Chondrocyte (in vitro differentiated cells): ENCODE measurements around the gene GPR158. TPM values are rescaled to one million over a fixed set of nuclear protein-coding genes. Genes with fewer than 3 reads are reported as not detected.

ENCODE experiments used
- DNase-seq: peaks from one replicate; pipeline ENCODE4 v3.0.0; 2021; ENCODE audit warnings: mixed read lengths, low spot score
- H3K27ac Mint-ChIP-seq: one replicate; pipeline ENCODE4 v1.8.0; 2021; ENCODE audit warnings: mild to moderate bottlenecking, moderate library complexity, mixed read lengths; ENCODE audit not compliant: unreplicated experiment
- H3K27me3 Mint-ChIP-seq: 2 replicates; pipeline ENCODE4 v1.8.0; 2021; ENCODE audit warnings: low read depth, mixed read lengths
- H3K36me3 Mint-ChIP-seq: 2 replicates; pipeline ENCODE4 v1.8.0; 2021; ENCODE audit warnings: low read depth, mixed read lengths
- H3K4me1 Mint-ChIP-seq: 2 replicates; pipeline ENCODE4 v1.8.0; 2021; ENCODE audit warnings: low read depth, mild to moderate bottlenecking, mixed read lengths
- H3K4me3 Mint-ChIP-seq: one replicate; pipeline ENCODE4 v1.8.0; 2021; ENCODE audit warnings: mild to moderate bottlenecking, moderate library complexity, mixed read lengths; ENCODE audit not compliant: unreplicated experiment
- H3K9me3 Mint-ChIP-seq: 2 replicates; pipeline ENCODE4 v1.8.0; 2021; ENCODE audit warnings: low read depth, mixed read lengths
- total RNA-seq: library from RNA; stranded (reverse); gene quantifications from 3 replicates; pipeline ENCODE4 v1.2.1, GENCODE V29; 2021
- TF ChIP-seq, protein P1 (sequence below): fragments of 200-600 bp; sonication (generic); IDR thresholded peaks from 2 replicates; pipeline ENCODE4 v1.5.0; 2021; ENCODE audit warnings: antibody characterized with exemption, mild to moderate bottlenecking, moderate library complexity

Gene GPR158
- total RNA-seq, 1 donor from 2014 or later: 0.10 TPM

DNA sequence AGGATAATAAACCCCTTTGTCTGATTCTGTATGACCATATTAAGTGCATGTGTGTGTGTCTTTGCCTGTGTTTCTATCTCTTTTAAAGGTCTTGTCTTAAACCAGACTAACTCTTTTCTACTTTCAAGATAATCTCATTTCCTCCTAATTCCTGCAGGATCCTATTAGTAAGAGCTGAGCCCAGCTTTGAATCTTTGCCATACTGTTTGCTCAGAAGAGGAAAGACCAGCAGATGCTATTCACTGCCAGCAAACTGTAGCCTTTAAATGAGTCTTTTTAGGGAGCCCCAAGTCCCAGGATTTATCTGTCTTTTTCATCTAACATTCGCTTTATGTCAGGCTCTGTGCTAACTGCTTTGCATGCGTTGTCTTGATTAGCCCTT is 2.9 kb downstream of the GPR158 start:
- Mint-ChIP-seq H3K27ac (no peak overlapping the region), H3K27me3 (peaks cover 46% of the 10 kb centered on the region), H3K4me3 (no peak overlapping the region), H3K4me1 (peaks cover 17% of the 10 kb centered on the region), H3K9me3 (peaks cover 5% of the 10 kb centered on the region), H3K36me3 (no peaks in the 10 kb centered on the region)
- DNase-seq: no peak
- TF ChIP-seq, protein P1, sequence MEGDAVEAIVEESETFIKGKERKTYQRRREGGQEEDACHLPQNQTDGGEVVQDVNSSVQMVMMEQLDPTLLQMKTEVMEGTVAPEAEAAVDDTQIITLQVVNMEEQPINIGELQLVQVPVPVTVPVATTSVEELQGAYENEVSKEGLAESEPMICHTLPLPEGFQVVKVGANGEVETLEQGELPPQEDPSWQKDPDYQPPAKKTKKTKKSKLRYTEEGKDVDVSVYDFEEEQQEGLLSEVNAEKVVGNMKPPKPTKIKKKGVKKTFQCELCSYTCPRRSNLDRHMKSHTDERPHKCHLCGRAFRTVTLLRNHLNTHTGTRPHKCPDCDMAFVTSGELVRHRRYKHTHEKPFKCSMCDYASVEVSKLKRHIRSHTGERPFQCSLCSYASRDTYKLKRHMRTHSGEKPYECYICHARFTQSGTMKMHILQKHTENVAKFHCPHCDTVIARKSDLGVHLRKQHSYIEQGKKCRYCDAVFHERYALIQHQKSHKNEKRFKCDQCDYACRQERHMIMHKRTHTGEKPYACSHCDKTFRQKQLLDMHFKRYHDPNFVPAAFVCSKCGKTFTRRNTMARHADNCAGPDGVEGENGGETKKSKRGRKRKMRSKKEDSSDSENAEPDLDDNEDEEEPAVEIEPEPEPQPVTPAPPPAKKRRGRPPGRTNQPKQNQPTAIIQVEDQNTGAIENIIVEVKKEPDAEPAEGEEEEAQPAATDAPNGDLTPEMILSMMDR: no peak

DNA sequence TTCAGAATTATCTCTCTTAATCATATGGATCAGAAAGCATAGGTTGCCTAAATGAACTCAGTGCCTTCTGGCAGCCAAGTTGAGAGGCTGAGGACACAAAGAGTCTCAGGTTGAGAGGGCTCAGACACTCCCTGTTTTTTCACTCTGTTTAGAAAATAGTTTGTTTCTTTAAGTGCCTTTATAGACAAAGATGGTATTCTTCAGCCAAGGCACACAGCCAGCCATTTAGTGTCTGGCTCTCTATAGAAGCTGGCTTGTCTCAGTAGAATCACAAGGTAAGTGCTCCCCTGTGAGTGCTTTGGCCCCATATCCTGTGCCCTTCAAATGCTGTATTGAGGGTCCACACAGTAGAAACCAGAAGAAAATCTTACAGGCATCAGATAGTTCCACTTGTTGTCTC is 3.6 kb downstream of the GPR158 start:
- peaks cover 51% of the 10 kb centered on the region for H3K27me3 Mint-ChIP-seq

GRCh38 chr10:25180801-25181200 is 6.0 kb downstream of the GPR158 start:
- H3K27me3 Mint-ChIP-seq: peaks cover 43% of the 10 kb centered on the region
- no peak overlapping the region for H3K4me3 Mint-ChIP-seq
- H3K36me3 Mint-ChIP-seq: no peaks in the 10 kb centered on the region
- peaks cover 6% of the 10 kb centered on the region for H3K4me1 Mint-ChIP-seq
- no peak overlapping the region for H3K27ac Mint-ChIP-seq
- no peaks in the 10 kb centered on the region for H3K9me3 Mint-ChIP-seq
- DNase-seq: no peak
- TF ChIP-seq, protein P1: no peak

More for the DNA sequence above, 3.6 kb downstream of the GPR158 start:
- TF ChIP-seq, protein P1: no peak
- DNase-seq: no peak
- Mint-ChIP-seq H3K4me1 (peaks cover 17% of the 10 kb centered on the region), H3K36me3 (no peaks in the 10 kb centered on the region), H3K27ac (no peak overlapping the region), H3K9me3 (peaks cover 5% of the 10 kb centered on the region), H3K4me3 (no peak overlapping the region)

- Mint-ChIP-seq H3K27me3 (peaks cover 31% of the 10 kb centered on the region), H3K36me3 (no peaks in the 10 kb centered on the region)
- DNase-seq: no peak
Measured at GRCh38 chr10:25182636-25183035, 7.8 kb downstream of the GPR158 start.

DNA sequence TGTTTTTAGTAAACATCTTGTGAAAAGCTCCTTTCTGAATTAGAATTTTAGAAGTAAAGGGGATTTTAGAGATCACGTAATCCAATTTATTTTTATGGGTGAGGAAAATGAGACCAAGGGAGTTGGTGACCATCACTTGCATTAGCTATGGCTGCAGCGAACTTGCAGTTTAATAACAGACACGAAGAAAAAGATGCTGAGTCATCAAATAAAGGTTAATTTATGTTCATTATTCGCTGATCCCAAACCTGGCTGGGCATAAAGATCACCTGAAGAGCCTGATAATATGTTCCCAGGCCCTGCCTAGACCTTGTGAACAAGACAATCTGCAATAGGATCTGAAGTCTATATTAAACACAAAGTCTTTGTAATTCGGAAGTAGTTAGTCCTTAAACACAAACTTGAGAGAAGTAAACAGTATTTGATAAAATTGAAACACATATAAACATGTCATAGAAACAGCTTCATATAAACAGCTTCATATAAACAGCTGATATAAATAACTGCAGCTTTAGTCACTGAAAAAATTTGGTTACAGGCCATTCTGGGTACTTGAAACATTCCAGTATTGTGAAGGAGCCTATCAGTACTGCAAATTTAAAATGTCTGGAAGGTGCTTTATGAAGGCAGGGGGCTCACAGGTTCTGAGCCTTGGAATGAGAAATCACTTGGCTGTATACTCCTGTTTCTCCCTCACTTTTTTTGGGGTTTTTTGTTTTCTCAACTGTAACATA is 16.5 kb downstream of the GPR158 start:
- Mint-ChIP-seq H3K36me3 (no peaks in the 10 kb centered on the region), H3K4me3 (no peak overlapping the region), H3K4me1 (no peaks in the 10 kb centered on the region), H3K9me3 (peaks cover 5% of the 10 kb centered on the region), H3K27ac (no peak overlapping the region), H3K27me3 (peaks cover 10% of the 10 kb centered on the region)
- TF ChIP-seq, protein P1: no peak
- no peak for DNase-seq

More at GRCh38 chr10:25182636-25183035, 7.8 kb downstream of the GPR158 start:
- TF ChIP-seq, protein P1: no peak
- Mint-ChIP-seq H3K4me3 (no peak overlapping the region), H3K9me3 (no peaks in the 10 kb centered on the region), H3K27ac (no peak overlapping the region), H3K4me1 (no peaks in the 10 kb centered on the region)
